OCI-LY7 (cell line): ENCODE measurements around the gene COL10A1.

ENCODE experiments used
- CTCF ChIP-seq: fragments of 200-600 bp; sonication (generic); conservative IDR thresholded peaks from 2 replicates; pipeline ENCODE4 v1.5.1; 2014; ENCODE audit warnings: mild to moderate bottlenecking, antibody characterized with exemption, low read length, moderate library complexity, mixed read lengths
- EZH2phosphoT487 ChIP-seq: fragments of 200-600 bp; sonication (generic); IDR thresholded peaks from 2 replicates; pipeline ENCODE4 v1.6.1; 2018; ENCODE audit warnings: low read depth, borderline replicate concordance, mild to moderate bottlenecking, mixed run types, antibody characterized with exemption, low read length, moderate library complexity, mixed read lengths

- TF ChIP-seq CTCF (no peak), EZH2phosphoT487 (no peak)
These were observed 26.7 kb upstream of the COL10A1 start for GRCh38 chr6:116152620-116153019.
